H1 (cell line): Measurements from ENCODE around the gene TRABD2A. TPM values are rescaled to one million over a fixed set of nuclear protein-coding genes. Genes with fewer than 3 reads are reported as not detected.

Experiments used
- BRCA1 ChIP-seq: IDR thresholded peaks from 2 replicates; pipeline ENCODE4 v1.6.1; 2012; ENCODE audit warnings: low read depth, low read length, improper control_type of control experiment
- GTF2F1 ChIP-seq: IDR thresholded peaks from 2 replicates; pipeline ENCODE4 v1.6.1; 2012; ENCODE audit warnings: low read depth, low read length, improper control_type of control experiment, borderline replicate concordance
- polyA plus RNA-seq, 7 experiments: library from polyadenylated mRNA; depleted of rRNA in 3 of 7; stranded (reverse) in 5 of 7; unstranded in 2 of 7; fragments of >200 nt in 5 of 7; fragments of 200-250 nt in 2 of 7; gene quantifications; 1 replicate in 5 of 7; 2 replicates in 1 of 7; 4 replicates in 1 of 7; pipeline versions ENCODE4 v1.2.1 to v1.2.3, GENCODE V29; 2011 to 2013; ENCODE audit warnings: missing spikeins in 2 of 7, mixed read lengths in 2 of 7
- total RNA-seq: library from RNA; stranded (reverse); fragmentation: NEBNext Ultra II Directional; extraction: Animal tissue kit (Norgen Biotek cat#: 25700); gene quantifications from 2 replicates; pipeline ENCODE4 v1.2.1, GENCODE V29; 2021

Gene TRABD2A
- total and polyA plus RNA-seq, 2 of the 8 experiments (the other 6 are each of a cell fraction or from before 2014, with no cell fraction given), result 17.3 to 18.6 TPM

- TF ChIP-seq BRCA1 (no peak), GTF2F1 (no peak)
These were observed 24.1 kb downstream of the TRABD2A start (continued) for GRCh38 chr2:84856787-84857186.
